OCI-LY1 (cell line): ENCODE measurements around the gene OR8K1.

Source experiments
- CTCF ChIP-seq: fragments of 200-600 bp; sonication (generic), shearing (Covaris generic); IDR thresholded peaks from 2 replicates; pipeline ENCODE4 v1.5.1; 2017; ENCODE audit warnings: mild to moderate bottlenecking, antibody characterized with exemption, low read length, moderate library complexity, mixed read lengths
- EZH2 ChIP-seq: fragments of 200-600 bp; sonication (generic), shearing (Covaris generic); IDR thresholded peaks from 2 replicates; pipeline ENCODE4 v1.8.0; 2017; ENCODE audit warnings: borderline replicate concordance, mixed run types, mild to moderate bottlenecking, antibody characterized with exemption, low read length, moderate library complexity, mixed read lengths

- TF ChIP-seq CTCF (no peak), EZH2 (no peak)
Observed at GRCh38 chr11:56394381-56394780, 48.5 kb downstream of the OR8K1 start.
